Lower leg skin (tissue), 3 donors: ENCODE results near the gene HARBI1.

Source experiments
- CTCF ChIP-seq, 3 donors: fragments of 450-650 bp; IDR thresholded peaks; one replicate each; pipeline ENCODE4 v1.5.1; 2016; ENCODE audit warnings: antibody characterized with exemption in 3 of 3, mild to moderate bottlenecking in 3 of 3, moderate library complexity in 2 of 3
- POLR2A ChIP-seq, 2 donors: fragments of 450-650 bp; IDR thresholded peaks; one replicate each; pipeline ENCODE4 v1.6.1; 2016 to 2017; ENCODE audit warnings: antibody characterized with exemption in 2 of 2, mild to moderate bottlenecking in 1 of 2, moderate library complexity in 1 of 2

- TF ChIP-seq CTCF (IDR thresholded peaks at IDR 0.05): no peak
- no peak for TF ChIP-seq POLR2A (IDR thresholded peaks at IDR 0.05)
Observed at GRCh38 chr11:46643531-46643930, 26.5 kb upstream of the HARBI1 start.
